ENCODE data around the gene ESM1.

DNA sequence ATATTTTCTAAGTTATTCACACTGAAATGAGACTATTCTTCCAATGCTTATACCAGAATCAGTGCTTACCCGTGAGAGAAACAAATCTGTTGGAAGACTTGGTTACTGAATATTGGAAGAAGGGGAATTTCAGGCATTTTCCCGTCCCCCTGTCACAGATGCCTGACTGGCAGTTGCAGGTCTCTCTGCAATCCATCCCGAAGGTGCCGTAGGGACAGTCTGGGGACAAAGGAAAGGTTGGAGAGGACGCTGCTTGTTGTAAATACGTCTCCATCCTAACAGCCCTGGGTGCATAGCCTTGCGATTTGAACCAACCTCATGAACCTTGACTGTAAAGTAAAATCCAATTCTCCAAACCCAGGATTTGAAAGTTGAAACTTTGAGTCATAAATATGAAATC is 3.5 kb downstream of the ESM1 start:
- no peak for TF ChIP-seq POLR2A (IDR thresholded peaks at IDR 0.05; ENCODE audit: low read depth, low read length)
- no peak for TF ChIP-seq POLR2AphosphoS5 (IDR thresholded peaks at IDR 0.05; ENCODE audit: low read depth, low read length)
- no peak for TF ChIP-seq TAF1 (IDR thresholded peaks at IDR 0.05; ENCODE audit: low read depth, low read length)
- no peak for TF ChIP-seq SPI1 (IDR thresholded peaks at IDR 0.05; ENCODE audit: low read depth, low read length)
- TF ChIP-seq POU2F2 (IDR thresholded peaks at IDR 0.05; ENCODE audit: low read depth, low read length): no peak

Data from GM12891 (cell line).